ENCODE results near the gene ZNF496. TPM values are rescaled to one million over a fixed set of nuclear protein-coding genes. Genes with fewer than 3 reads are reported as not detected.

Gene ZNF496
- total RNA-seq, 1 donor from 2014 or later, result 39.0 TPM

- Histone ChIP-seq H3K9me3 (no peaks in the 10 kb centered on the region), H3K36me3 (no peaks in the 10 kb centered on the region), H3K27me3 (no peaks in the 10 kb centered on the region), H3K4me1 (peaks cover 17% of the 10 kb centered on the region), H3K4me3 (peak overlapping the region; percentile 37 to 39), H3K27ac (peak overlapping the region; percentile 57)
- intact Hi-C loops (cut with DNase I), result no loop called here
- DNase-seq (ENCODE audit: extremely low spot score in 2 of 2), result no peak
- TF ChIP-seq POLR2A (IDR thresholded peaks at IDR 0.05) (no peak), POLR2AphosphoS5 (IDR thresholded peaks at IDR 0.05; ENCODE audit: insufficient read depth in 1 of 2, low read depth in 1 of 2) (no peak), CTCF (IDR thresholded peaks at IDR 0.05) (no peak)
These were observed 16.0 kb upstream of the ZNF496 start for GRCh38 chr1:247347477-247348222.

GRCh38 chr1:247345881-247346280, 14.2 kb upstream of the ZNF496 start:
- H3K4me3 ChIP-seq, result no peak overlapping the region
- H3K9me3 ChIP-seq, result no peaks in the 10 kb centered on the region
- no peak for DNase-seq (ENCODE audit: extremely low spot score in 2 of 2)
- H3K36me3 ChIP-seq, result no peaks in the 10 kb centered on the region
- peaks cover 17% of the 10 kb centered on the region for H3K4me1 ChIP-seq
- no peak overlapping the region for H3K27ac ChIP-seq
- TF ChIP-seq CTCF (IDR thresholded peaks at IDR 0.05) (no peak), POLR2AphosphoS5 (IDR thresholded peaks at IDR 0.05; ENCODE audit: insufficient read depth in 1 of 2, low read depth in 1 of 2) (no peak), POLR2A (IDR thresholded peaks at IDR 0.05) (no peak)
- H3K27me3 ChIP-seq, result no peaks in the 10 kb centered on the region
- intact Hi-C loops (cut with DNase I), result no loop called here

- peaks cover 17% of the 10 kb centered on the region for H3K4me1 ChIP-seq
- H3K36me3 ChIP-seq, result no peaks in the 10 kb centered on the region
- no peak overlapping the region for H3K4me3 ChIP-seq
- no peak for DNase-seq (ENCODE audit: extremely low spot score in 2 of 2)
- no peaks in the 10 kb centered on the region for H3K27me3 ChIP-seq
- intact Hi-C loops (cut with DNase I), result no loop called here
- H3K9me3 ChIP-seq, result no peaks in the 10 kb centered on the region
- TF ChIP-seq CTCF (IDR thresholded peaks at IDR 0.05), result no peak
- no peak for TF ChIP-seq POLR2A (IDR thresholded peaks at IDR 0.05)
- no peak for TF ChIP-seq POLR2AphosphoS5 (IDR thresholded peaks at IDR 0.05; ENCODE audit: insufficient read depth in 1 of 2, low read depth in 1 of 2)
- H3K27ac ChIP-seq, result peak overlapping the region; percentile 31
These were observed 12.1 kb upstream of the ZNF496 start for GRCh38 chr1:247343801-247344200.

GRCh38 chr1:247338723-247339275, 7.1 kb upstream of the ZNF496 start:
- no peaks in the 10 kb centered on the region for H3K9me3 ChIP-seq
- H3K4me3 ChIP-seq, result no peak overlapping the region
- peaks cover 48% of the 10 kb centered on the region for H3K4me1 ChIP-seq
- no peak overlapping the region for H3K27ac ChIP-seq
- no peaks in the 10 kb centered on the region for H3K36me3 ChIP-seq
- TF ChIP-seq POLR2AphosphoS5 (IDR thresholded peaks at IDR 0.05; ENCODE audit: insufficient read depth in 1 of 2, low read depth in 1 of 2) (no peak), CTCF (IDR thresholded peaks at IDR 0.05) (no peak), POLR2A (IDR thresholded peaks at IDR 0.05) (no peak)
- intact Hi-C loops (cut with DNase I), result no loop called here
- DNase-seq (ENCODE audit: extremely low spot score in 2 of 2), result no peak
- H3K27me3 ChIP-seq, result no peaks in the 10 kb centered on the region

GRCh38 chr1:247337961-247338360, 6.3 kb upstream of the ZNF496 start:
- intact Hi-C loops (cut with DNase I), result no loop called here
- H3K36me3 ChIP-seq, result no peaks in the 10 kb centered on the region
- no peaks in the 10 kb centered on the region for H3K27me3 ChIP-seq
- no peak for DNase-seq (ENCODE audit: extremely low spot score in 2 of 2)
- H3K4me1 ChIP-seq, result peaks cover 51% of the 10 kb centered on the region
- TF ChIP-seq POLR2AphosphoS5 (IDR thresholded peaks at IDR 0.05; ENCODE audit: insufficient read depth in 1 of 2, low read depth in 1 of 2) (no peak), POLR2A (IDR thresholded peaks at IDR 0.05) (no peak), CTCF (IDR thresholded peaks at IDR 0.05) (no peak)
- no peak overlapping the region for H3K4me3 ChIP-seq
- H3K9me3 ChIP-seq, result no peaks in the 10 kb centered on the region
- H3K27ac ChIP-seq, result no peak overlapping the region
